Globus pallidus (tissue), 1 donor: ENCODE results near the gene EPHX1.
"Not testable (repeated sequence)": the region's sequence is repeated elsewhere in the genome, so short reads cannot be mapped to it uniquely, and the experiment has no call there.

Experiments
- DNase-seq: peaks from one replicate; pipeline ENCODE4 v3.0.0-alpha.2; 2015; ENCODE audit warnings: low spot score

EPHX1 gene

GRCh38 chr1:225777583-225778336 lies 32.2 kb upstream of the EPHX1 start, which contains the start of gene SRP9:
SRP9 (plus strand) TSS chr1:225777826; CDS start chr1:225777941, 115 bp downstream.
- DNase-seq = peak; percentile 98

GRCh38 chr1:225778337-225778669 lies 31.6 kb upstream of the EPHX1 start:
- DNase-seq = no peak

DNA sequence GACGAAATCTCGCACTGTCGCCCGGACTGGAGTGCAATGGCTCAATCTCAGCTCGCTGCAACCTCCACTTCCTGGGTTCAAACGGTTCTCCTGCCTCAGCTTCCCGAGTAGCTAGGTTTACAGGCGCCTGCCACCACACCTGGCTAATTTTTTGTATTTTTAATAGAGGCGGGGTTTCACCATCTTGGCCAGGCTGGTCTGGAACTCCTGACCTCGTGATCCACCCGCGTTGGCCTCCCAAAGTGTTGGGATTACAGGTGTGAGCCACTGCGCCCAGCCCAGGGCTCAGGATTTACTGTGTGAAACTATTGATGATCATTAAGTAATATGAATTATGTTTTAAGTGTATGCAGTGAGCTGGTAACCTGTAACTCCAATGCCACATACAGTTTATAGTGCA lies 30.8 kb upstream of the EPHX1 start:
- DNase-seq = not testable (repeated sequence)

DNA sequence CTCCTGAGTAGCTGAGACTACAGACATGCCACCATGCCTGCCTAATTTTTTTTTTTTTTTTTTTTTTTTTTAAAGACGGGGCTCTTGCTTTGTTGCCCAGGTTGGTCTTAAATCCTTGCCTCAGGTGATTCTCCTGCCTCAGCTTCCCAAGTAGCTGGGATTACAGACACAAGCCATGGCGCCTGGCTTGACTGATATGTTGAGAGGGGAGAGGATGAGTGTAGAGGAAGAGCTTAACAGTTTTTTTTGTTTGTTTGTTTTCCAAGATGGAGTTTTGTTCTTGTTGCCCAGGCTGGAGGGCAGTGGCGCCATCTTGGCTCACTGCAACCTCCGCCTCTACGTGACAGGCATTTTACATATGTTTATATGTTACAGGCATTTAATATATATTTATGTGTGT lies 29.8 kb upstream of the EPHX1 start:
- no peak for DNase-seq

GRCh38 chr1:225780630-225781029 lies 29.3 kb upstream of the EPHX1 start:
- DNase-seq = no peak

- not testable (repeated sequence) for DNase-seq
These were observed 20.8 kb upstream of the EPHX1 start for GRCh38 chr1:225789142-225789541.

GRCh38 chr1:225794954-225795353 lies 15.0 kb upstream of the EPHX1 start:
- no peak for DNase-seq

DNA sequence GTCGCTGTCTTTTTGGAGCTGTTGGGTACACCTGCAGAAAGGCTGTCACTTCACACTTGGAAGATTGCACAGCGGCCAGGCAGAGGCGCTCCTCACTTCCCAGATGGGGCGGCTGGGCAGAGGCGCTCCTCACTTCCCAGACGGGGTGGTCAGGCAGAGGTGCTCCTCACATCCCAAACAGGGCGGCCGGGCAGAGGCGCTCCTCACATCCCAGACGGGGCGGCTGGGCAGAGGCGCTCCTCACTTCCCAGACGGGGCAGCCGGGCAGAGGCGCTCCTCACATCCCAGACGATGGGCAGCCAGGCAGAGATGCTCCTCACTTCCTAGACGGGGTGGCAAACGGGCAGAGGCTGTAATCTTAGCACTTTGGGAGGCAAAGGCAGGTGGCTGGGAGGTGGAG lies 13.8 kb upstream of the EPHX1 start:
- not testable (repeated sequence) for DNase-seq

DNA sequence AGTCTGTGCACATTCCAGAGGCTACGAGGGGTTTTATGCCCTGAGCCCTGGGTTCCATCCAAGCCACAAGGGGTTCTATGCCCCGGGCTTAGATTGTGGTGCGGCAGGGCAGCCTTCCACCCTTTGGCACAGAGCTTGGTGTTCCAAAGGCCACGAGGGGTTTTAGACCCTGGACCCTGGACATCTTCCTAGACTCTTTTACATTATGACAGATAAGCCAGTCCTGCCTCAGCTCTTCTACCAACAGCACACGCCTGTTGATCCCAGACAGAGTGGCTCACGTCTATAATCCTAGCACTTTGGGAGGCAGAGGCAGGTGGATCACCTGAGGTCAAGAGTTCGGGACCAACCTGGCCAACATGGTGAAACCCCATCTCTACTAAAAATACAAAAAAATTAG lies 8.8 kb upstream of the EPHX1 start:
- DNase-seq = not testable (repeated sequence)

DNA sequence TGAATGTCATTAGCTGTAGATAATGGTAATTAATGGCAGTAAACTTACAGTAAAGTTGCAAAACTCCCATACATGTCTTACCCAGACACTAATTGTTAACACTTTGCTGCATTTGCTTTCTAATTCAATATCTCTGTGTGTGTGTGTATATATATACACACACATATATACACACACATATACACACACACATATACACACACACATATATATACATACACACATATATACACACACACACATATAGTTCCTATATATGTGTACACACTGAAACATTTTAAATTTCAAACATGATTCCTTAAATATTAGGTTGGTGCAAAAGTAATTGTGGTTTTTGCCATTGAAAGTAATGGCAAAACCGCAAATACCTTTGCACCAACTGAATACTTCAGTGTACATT lies 3.7 kb upstream of the EPHX1 start:
- DNase-seq = no peak

DNA sequence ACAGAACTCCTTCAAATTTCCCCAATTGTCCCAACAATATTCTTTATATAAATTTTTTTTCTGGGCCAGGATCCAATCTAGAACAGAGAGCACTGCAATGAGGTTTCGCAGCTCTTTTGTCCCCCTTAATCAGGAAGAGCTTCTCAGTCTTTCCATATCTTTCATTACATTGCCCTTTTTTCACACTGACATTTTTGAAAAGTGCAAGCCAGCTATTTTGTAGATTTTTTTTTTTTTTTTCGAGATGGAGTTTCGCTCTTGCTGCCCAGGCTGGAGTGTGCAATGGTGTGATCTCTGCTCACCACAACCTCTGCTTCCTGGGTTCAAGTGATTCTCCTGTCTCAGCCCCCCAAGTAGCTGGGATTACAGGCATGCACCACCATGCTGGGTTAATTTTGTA lies 3.2 kb upstream of the EPHX1 start:
- DNase-seq = not testable (repeated sequence)

DNA sequence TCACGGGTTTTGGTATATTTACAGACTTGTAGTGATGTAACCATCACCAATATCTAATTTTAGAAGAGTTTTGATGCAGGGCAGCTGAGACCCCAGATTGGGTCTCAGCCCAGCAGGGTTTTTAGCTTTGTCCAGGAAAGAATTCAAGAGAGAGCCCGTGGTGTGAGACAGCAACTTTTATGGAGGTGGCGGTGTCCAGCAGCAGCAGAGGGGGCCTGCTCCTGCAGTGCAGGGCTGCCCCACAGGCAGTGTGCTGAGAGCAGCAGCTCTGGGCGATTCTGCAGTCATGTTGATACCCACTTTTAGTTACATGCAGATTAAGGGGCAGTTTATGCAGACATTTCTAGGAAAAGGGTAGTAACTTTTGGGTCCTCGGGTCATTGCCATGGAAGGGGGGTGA lies 1.8 kb upstream of the EPHX1 start:
- no peak for DNase-seq

GRCh38 chr1:225810579-225811538 lies 935 bp downstream of the EPHX1 start:
- not testable (repeated sequence) for DNase-seq

- no peak for DNase-seq
These were observed 1.9 kb downstream of the EPHX1 start for GRCh38 chr1:225811622-225812487.

DNA sequence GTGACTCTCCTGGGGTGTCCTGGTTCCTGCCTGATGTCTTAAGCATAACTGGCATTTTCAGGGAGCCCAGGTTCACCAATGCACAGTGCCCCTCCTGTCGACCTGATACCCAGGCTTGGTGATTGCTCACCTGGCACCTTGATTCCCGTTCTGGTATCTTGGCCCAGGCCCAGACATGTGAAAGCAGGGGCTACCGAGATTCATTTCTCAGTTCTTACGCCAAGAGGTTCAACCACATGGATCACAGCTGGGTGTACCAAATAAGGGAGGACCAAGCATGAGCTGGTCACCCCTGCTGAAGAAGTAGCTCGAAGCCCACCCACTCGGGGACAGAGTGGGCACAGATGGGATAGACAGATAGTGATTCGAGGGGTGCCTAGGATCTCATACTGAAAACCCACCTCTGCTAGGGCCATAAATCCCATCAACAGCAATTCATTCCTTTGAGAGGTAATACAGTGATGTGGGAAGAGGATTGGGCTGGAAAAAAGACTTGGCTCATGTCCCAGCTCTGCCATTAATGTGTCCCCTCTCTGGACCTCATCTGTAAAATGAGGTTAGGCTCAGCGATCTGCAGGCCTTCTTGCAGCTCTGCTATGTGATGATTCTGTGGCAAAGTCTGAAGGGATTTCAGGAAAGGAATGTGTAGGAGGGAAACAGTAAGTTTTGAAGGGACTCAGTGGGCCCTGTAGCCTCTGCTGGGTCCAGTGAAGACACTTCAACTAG lies 2.7 kb downstream of the EPHX1 start:
- DNase-seq = no peak

DNA sequence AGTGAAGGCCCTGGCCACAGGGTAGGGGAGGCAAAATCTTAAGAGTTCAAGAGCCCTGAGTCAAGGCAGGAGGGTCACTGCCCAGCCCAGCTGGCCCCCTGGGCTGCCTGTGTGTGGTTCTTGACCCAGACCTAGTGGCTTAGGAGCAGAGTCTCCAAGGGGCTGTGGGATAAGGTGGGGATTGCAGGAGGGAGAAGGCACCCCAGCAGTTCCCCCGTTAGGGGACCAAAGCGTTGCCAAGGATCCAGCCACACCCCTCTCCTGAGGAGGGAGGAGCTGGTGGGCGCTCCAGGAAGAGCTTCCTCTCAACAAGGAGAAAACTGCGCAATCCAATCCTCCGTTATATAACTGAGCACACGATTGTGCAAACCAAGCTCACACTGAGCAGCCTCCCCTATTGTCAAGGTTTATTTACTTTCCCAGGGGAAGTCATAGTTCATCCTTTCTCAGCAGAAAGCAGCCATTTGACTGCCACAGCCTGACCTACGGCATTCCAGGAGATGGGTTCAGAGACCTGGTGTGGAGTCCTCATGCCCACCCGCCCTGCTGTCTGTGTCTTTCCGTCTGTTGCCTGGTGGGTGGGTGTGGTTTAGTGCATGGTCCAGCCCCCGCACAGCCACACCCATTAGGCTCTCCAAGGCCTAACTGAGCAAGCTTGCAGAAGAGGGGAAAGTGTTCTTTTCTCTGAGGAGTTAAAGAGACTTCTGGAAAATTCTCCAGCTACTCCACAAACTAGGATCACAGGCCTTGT lies 3.5 kb downstream of the EPHX1 start:
- no peak for DNase-seq

GRCh38 chr1:225814381-225814780 lies 4.5 kb downstream of the EPHX1 start:
- no peak for DNase-seq

- DNase-seq = not testable (repeated sequence)
These were observed 5.2 kb downstream of the EPHX1 start for GRCh38 chr1:225815090-225815489.

- no peak for DNase-seq
These were observed 5.7 kb downstream of the EPHX1 start for GRCh38 chr1:225815526-225816178.
